Left renal cortex interstitium (tissue), 4 donors: ENCODE data around the gene CCL7. TPM values are rescaled to one million over a fixed set of nuclear protein-coding genes. Genes with fewer than 3 reads are reported as not detected.

Experiments used
- DNase-seq, 4 donors: peaks; one replicate each; pipeline ENCODE4 v3.0.0-alpha.2; 2013; ENCODE audit warnings: low read depth in 4 of 4, low spot score in 2 of 4, missing footprints in 1 of 4
- polyA plus RNA-seq, 4 donors: library from polyadenylated mRNA; unstranded; fragments of 120-200 nt; gene quantifications; one replicate each; pipeline ENCODE4 v1.2.1, GENCODE V29; 2013; ENCODE audit not compliant: insufficient read length in 4 of 4

The CCL7 gene
- polyA plus RNA-seq, 4 donors = not detected

DNA sequence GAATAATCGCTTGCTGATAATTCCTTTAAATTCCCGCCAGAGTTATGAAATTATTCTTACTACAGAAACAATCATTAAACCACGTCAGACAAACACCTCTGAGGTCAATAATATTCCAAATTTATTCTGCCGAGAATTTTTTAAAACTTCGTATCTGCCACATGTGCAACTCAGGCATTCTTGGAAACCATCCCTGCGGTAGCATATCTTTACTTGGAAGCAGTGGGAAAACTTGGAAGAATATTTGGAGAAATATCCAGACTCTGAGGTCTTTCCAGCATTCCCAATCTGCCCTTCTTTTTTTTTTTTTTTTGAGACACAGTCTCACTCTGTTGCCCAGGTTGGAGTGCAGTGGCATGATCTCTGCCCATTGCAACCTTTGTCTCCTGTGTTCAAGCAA lies 13.6 kb downstream of the CCL7 start:
- DNase-seq = no peak

DNA sequence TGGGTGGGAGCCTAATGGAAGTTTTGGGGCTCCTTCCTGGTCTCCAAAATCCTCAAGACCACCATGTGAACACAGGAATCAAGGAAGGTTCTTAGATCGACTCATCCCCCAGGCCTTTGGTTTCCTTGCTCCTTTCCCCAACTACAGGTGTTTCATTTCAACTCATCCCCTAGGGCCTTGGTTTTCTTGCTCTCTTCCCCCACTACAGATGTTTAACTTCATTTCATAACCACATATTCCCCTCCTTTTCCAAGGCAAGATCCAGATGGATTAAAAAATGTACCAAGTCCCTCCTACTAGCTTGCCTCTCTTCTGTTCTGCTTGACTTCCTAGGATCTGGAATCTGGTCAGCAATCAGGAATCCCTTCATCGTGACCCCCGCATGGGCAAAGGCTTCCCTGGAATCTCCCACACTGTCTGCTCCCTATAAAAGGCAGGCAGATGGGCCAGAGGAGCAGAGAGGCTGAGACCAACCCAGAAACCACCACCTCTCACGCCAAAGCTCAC lies 15.3 kb downstream of the CCL7 start, which contains the start of gene CCL11:
TSS of gene CCL11 (plus strand) at position 457 of the 507 bp plus-strand sequence. CDS start 67 bp downstream, outside the sequence.
- peak in 3 of 4 donors; percentile 27 to 38 (median 35) for DNase-seq

DNA sequence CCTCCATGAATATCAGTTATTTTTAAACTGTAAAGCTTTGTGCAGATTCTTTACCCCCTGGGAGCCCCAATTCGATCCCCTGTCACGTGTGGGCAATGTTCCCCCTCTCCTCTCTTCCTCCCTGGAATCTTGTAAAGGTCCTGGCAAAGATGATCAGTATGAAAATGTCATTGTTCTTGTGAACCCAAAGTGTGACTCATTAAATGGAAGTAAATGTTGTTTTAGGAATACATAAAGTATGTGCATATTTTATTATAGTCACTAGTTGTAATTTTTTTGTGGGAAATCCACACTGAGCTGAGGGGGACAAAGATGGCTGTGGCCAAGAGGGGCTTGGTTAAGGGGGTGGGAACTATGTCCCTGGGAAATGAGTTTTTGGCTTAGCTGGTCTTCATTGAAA lies 17.9 kb downstream of the CCL7 start:
- DNase-seq = no peak

DNA sequence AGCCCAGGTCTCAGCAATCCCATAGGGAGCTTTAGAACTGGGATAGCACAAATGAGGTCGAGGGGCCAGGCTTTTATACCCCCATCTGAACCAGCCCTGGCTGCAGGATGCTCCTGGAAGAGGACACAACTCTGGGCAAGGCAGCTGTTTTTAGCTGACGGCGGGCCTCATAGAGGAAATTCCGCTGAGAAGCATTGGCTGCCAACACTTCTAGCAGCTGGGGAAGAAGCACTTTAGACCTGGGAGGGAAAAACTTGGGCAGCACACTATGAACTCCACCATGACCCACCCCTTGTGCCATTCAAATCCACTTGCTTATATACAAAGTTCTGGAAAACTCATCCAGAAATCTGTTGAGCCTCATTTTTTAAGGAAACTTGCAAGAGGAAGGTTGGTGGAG lies 20.6 kb downstream of the CCL7 start:
- DNase-seq = no peak

DNA sequence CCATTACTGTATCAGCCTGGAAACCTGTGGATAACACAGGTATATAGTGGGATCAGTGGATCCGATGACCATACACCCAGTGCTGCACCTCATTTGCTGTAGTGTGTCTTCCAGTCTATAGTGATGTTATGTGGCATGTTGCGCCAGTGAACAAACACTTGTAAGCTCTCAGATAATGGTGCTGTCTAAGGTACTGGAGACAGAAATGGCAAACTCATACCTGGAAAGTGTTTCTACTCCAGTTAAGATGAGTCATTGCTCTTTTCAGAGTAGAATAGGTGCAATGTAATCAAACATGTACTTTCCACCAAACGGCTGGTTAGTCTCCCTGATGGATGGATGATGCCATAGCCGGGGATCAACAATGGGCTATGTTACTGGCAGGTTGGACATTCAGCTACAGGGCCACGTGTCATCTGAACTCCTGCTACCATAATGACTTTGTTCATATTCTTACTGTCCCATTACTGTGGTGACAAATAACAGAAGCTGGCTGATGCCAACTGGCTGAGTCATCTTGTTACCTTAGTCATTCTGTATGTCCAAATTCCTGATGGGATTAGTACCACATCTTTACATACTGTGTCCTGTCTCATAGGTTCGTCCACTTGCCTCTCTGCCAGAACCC lies 21.8 kb downstream of the CCL7 start:
- DNase-seq = no peak

DNA sequence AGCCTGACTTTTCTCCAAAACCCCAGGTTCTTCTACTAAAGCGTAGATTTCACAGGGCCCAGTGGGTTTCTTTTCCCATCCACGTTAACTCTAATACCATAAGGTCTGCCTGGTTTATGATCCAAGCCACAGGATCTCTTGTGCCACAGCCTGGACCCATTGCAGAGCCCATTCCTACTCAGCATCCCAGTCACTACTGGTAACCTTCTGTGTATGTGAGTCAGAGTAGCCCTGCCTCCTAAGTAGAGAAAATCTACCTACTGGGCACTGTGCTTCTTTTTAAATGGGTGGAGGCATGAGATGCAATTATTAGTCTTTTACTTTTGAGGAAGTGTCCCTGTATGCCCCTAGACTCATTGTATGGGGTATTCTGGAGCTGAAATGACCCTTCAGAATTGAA lies 29.0 kb downstream of the CCL7 start:
- no peak for DNase-seq

DNA sequence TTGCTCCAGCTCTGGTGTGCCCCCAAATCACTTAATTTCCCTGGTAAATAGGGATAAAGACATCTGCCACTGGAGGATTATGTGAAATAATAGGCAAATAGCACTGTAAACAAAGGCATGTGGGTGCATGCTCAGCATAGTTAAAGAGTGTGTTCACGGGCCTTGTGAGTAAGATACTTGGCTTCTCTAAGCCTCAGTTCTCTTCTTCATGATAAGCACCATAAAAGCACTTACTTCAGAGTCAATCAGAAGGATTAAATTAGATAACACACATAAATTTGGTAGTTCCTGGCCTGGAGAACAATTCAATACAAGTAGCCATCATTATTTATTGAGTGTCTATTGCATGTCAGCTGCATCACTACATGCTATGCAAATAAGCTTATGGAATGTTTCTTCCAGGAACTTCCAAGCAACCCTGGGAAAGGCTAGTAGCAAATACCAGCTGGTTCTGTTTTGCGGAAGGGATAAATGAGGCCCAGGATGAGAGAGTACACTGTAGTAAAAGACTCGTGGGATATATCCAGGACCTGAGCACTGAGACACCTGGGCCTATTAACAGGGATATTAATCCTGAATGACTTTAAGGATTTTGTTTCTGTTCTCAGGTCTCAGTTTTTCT lies 30.0 kb downstream of the CCL7 start:
- no peak for DNase-seq

DNA sequence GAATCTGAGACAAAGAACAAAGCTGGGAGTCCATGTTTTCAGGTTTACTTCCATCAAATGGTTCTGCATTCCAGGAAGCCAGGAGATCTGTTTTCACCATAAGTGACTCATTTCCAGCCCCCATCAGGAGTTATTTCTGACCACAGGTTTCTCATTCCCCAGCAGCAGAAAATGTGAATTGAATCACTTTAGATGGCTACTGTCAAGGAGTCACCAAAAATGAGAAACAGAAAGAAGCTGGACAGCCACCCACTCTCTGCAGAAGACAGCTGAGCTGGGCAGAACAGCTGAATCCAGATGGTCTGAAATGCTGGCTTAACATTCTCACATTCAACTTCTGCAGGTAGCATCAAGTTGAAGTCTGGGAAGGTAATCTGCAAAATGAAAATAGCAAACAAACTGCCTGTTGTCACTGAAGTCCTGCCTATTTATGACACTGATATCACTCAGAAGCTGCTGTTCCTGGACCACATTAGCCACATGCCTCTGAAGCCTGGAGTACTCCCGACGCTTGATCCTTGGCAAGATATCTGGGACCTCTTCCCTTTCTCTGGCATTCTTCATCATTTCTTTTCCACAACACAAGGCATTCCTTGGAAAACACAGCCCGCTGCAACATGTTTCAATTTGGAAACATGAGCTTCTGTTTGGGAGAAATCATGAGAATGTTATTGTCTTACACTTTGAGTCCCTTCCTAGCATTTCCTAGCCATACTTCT lies 30.8 kb downstream of the CCL7 start:
- DNase-seq = no peak

DNA sequence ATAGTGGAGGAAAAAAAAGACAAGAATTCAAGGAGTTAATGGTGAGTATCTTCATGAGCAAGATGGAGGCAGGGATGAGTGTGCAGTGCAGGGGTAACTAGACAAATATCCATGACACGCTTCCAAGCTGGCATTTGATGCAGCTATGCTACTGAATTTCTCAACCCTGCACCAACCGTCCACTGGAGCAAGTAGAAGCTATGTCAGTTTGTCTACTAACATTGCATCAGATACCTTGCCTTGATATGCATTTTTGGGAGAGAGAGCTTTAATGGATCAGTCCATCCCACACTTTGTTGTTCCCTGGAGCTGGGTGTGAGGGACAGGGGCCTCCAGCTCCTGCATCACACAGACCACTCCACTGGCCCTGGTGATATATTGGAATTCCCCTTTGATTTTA lies 32.0 kb downstream of the CCL7 start:
- DNase-seq = no peak

DNA sequence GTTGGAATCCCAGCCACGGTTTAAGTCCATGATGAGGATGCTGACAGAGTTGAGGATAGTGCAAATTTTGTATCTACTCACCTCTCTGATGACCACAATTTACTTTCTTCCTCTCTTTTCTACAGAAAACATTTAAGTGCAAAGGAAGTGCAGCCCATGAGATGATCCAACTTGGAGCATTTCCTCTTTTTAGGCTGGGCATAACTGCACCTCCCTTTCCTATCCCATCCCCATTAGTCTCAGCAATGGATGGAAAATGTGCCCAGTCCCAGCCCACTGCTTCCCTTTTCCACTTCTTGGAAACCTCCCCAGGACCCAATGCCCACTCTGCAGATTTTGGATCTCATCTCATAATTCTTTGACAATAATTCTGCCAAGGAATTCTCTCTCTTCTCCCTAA lies 32.6 kb downstream of the CCL7 start:
- no peak for DNase-seq

DNA sequence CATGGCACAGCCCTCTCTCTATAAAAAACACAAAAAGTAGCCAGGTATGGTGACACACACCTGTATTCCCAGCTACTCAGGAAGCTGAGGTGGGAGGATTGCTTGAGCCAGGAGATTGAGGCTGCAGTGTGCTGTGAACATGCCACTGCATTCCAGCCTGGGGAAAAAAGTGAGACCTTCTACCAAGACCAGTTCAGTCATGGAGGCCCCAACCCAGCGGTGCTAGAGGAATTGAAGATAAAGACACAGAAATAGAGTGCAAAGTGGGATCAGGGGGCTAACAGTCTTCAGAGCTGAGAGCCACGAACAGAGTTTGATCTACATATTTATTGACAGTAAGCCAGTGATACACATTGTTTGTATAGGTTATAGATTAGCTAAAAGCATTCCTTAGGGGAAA lies 33.6 kb downstream of the CCL7 start:
- no peak for DNase-seq

DNA sequence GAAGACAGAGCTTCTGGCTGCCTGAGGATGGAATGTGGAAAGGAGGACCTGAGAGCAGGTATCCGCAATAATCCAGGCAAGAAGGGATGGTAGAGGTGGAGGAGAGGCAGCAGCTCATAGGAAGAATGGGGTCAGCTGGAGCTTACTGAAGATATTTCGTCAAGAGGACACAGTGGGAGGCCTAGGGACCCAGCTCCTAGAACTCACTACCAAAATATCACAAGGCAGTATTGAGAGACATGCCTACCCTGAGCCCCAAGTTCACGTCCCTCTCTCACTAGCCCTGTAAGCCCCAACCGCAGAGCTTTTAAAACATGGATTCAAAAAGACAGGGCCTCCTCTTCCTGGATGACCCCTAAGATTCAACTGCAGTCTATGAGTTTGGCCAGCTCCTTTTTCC lies 35.0 kb downstream of the CCL7 start:
- no peak for DNase-seq

DNA sequence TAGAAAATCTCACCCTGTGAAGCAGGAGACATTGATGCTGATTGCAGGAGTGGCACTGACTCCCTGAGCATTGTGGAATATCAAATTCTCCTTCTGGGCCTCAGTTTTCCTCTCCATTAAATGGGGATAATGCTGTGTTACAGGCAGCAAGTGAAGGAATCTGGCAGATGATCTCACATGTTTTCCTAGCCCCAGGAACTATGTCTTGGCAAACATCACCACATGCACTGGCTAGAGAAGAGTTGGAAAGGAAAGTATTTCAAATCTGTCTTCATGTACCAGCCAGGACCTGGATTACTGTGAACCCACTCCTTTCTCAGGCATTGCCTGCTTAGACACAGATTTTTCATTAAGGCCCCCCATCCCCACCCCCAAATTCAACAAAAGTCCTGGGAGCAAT lies 35.6 kb downstream of the CCL7 start:
- DNase-seq = no peak

DNA sequence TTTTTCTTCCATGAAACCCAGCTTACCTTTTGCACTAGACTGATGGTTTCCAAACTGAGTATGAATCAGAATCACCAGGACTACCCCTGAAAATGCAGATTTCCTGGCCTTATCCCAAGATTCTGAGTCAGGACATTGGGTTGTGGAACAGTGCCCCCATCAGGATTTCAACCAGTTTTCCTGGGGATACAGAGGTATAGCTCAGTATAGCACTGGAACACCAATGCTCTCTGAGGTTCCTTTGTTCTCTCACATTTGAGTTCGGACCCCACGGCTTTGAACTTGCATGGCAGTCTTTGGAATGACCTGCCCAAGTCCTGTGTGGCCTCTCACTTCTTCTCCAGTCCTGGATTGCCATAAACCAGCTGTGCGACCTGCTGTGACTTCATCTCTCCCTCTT lies 36.4 kb downstream of the CCL7 start:
- no peak for DNase-seq

DNA sequence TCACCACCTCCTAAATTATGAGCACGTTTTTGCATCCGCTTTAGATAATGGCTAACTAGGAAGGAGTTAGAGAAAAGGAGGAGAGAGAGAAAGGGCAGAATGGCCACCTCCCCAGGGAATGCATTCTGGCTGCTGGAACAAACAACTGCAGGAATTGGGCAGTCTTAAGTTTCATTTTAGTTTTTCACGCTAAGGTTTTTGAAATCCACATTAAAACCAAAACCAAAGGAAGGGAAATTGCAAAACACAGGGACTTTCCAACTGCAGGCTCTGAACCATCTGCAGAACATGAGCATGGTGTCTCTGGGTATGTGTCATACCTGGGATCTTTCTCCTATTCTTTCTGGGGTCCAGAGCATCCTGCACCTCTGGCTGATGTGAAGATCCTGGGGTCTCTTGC lies 37.1 kb downstream of the CCL7 start:
- DNase-seq = no peak

DNA sequence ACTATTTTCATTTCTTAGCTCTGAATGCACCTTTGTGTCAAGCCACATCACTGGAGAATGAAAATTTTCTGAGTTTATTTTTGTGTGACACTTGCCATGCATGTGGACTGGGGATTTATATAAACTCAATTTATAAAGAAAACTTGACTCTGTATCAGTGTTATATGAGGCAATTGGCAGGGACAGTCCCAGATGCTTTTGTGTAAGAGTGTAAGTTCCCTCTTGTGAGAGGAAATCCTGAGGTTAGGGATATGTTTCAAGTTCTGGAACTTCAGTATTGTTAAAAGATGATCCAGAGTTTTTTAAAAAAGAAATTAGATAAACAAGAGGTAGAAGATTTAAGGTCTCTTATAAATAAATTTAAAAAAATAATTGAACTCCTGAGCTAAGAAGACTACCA lies 38.4 kb downstream of the CCL7 start:
- no peak for DNase-seq

DNA sequence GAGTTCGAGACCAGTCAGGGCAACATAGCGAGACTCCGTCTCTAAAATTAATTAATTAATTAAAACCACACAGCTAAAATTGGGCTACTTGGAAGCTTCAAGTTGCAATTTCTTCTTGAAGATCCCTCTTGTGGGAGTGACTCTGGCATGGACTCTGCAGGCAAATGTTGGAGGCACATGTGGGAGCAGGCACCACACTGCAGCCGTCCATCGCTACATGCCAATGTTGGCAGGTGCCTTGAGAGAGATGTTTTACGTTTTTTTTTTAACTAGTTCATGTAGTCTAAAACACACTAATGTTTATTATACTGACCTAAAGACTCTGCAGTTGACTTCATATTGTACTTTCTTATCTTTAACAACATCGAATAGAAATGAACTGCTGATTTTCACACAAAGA lies 41.3 kb downstream of the CCL7 start:
- DNase-seq = no peak

DNA sequence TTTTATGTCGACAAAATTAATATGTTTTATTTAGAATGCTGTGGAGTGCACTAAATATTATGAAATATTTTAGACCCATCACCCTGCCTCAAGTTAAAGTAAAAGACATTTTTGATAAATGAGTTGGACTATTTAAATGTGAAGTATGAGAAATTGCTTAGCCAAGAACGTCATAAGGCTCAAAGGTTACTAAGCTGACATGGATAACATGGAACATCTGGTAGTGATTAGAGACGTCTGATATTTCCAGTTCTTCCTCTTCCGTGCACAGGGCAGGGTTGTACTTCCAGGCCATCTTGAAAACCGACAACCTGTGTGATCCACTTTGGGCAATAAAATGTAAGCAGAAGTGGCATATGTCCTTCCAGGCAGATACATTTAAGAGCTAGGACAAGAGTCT lies 42.1 kb downstream of the CCL7 start:
- DNase-seq = peak in 2 of 4 donors; percentile 44 to 46

DNA sequence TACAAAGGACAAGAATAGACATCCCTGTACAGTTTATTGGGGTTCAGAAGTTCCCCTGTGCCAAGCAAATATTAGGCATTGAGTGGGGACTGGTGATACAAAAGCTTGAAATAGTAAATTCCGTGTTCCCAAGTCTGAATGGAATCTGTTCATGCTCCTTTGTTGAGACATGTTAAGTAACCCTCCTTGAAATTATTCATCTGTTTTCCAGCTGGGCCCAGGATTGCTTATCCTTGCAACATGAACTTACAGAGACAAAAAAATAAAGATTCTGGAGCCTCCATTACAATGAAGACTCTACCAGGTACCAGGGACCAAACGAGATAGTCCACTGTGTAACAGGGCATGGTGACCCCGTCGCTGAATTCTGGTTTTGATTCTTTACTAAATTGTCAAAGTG lies 43.1 kb downstream of the CCL7 start:
- DNase-seq = peak in 1 of 4 donors; percentile 21

DNA sequence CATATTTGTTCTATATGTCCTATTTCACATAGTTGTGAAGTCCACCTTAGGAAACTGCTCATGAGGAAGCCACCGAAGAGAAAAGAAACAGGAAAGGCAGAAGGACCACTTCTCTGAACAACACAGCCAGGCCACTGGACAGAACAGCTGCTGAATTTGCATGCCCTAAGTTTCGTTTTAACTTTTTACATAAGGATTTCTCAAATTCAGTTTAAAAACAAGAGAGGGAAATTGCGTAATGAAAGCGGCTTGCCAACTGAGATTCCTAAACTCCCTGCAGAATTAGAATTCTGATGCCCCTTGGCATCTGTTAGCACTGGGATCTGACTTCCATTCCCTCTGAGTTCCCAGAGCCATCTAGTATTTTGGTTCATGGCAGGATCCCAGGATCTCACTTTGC lies 44.3 kb downstream of the CCL7 start:
- no peak for DNase-seq

DNA sequence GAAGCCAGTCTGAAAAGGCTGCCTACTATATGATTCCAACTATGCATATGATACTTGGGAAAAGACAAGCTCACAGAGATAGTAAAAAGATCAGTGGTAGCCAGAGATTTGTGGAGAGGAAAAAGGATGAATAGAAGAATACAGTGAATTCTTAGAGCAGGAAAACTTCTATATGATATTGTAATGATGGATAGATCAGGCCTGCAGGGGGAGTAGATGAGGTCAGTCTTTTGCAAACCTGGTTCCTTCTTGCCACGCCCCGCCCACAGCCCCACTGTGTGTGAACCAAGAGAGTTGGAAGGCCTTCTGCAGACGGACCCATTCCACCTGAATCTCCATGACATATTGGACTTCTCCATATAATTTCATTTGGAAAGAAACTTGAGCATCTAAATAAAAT lies 48.5 kb downstream of the CCL7 start:
- no peak for DNase-seq

DNA sequence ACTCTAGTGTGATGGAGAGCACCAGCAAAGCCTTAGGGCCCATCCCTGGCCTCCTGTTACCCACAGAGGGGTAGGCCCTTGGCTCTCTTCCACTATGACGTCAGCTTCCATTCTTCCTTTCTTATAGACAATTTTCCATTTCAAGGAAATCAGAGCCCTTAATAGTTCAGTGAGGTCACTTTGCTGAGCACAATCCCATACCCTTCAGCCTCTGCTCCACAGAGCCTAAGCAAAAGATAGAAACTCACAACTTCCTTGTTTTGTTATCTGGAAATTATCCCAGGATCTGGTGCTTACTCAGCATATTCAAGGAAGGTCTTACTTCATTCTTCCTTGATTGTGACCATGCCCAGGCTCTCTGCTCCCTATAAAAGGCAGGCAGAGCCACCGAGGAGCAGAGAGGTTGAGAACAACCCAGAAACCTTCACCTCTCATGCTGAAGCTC lies 49.0 kb downstream of the CCL7 start, which contains the start of gene CCL8:
TSS of gene CCL8 (plus strand) at position 397 of the 445 bp plus-strand sequence. CDS start 67 bp downstream, outside the sequence.
- no peak for DNase-seq
